Measurements from ENCODE around the gene TRAF6.
"Not testable (repeated sequence)": the region's sequence is repeated elsewhere in the genome, so short reads cannot be mapped to it uniquely, and the experiment has no call there.

TRAF6 gene

GRCh38 chr11:36492724-36493304 is 17.3 kb downstream of the TRAF6 start:
- peak; percentile 71 for DNase-seq (ENCODE audit: low read depth)

- DNase-seq (ENCODE audit: low read depth), result no peak
Measured at GRCh38 chr11:36490026-36490806, 19.9 kb downstream of the TRAF6 start.

DNA sequence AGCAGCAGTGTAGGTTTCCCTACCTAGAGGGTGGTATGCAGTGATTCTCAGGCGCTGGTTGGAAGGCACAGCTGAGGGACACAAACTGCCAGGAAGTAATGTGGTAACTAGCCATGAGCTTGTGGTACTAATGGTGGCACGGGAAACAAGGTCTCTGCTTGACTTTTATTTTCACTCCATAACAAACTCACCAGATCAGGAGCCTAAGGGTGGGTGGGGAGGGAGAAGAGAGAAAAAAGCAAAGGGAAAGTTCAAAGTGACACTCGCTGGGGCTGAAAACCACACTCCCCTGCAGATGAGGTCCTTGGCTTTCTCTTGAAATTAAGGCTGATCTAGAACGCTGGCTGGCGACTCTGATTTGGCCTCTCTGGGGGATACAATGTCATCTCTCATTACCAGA is 22.0 kb downstream of the TRAF6 start:
- no peak for DNase-seq (ENCODE audit: low read depth)

DNA sequence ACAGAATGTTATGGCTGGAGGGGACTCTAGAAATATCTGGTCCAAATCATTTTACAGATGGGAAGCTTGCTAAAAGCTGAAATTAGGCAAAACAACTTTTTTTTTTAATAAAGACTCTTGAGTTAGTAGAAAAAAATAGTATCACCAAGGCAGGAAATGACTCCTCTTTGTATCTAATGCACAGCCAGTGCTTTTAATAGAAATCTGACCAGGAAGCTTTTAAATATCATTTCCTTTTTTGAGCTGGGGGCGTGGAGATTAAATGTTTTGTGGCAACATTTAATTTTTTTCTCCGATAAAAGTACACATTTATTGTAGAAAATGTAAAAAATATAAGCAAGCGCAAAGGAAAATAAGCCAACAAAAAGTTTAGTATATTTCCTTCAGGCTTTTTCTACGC is 22.5 kb downstream of the TRAF6 start:
- peak; percentile 33 for DNase-seq (ENCODE audit: low read depth)

- DNase-seq (ENCODE audit: low read depth), result no peak
Measured at GRCh38 chr11:36485298-36486002, 24.6 kb downstream of the TRAF6 start.

DNA sequence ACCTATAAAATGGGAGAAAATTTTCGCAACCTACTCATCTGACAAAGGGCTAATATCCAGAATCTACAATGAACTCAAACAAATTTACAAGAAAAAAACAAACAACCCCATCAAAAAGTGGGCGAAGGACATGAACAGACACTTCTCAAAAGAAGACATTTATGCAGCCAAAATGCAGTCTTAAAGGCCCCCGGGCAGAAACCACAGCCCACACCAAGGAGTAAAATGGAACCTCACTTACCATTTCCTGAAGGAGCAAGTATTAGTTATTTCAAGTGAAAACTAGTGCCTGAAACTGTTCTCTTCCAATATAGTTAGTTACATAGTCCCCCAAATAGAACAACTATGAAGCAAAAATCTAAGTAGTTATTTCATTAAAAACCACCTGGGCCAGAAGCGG is 27.0 kb downstream of the TRAF6 start:
- not testable (repeated sequence) for DNase-seq (ENCODE audit: low read depth)

- DNase-seq (ENCODE audit: low read depth), result no peak
Measured at GRCh38 chr11:36480833-36481232, 29.2 kb downstream of the TRAF6 start.

GRCh38 chr11:36478700-36479329 is 31.3 kb downstream of the TRAF6 start:
- peak; percentile 72 for DNase-seq (ENCODE audit: low read depth)

DNA sequence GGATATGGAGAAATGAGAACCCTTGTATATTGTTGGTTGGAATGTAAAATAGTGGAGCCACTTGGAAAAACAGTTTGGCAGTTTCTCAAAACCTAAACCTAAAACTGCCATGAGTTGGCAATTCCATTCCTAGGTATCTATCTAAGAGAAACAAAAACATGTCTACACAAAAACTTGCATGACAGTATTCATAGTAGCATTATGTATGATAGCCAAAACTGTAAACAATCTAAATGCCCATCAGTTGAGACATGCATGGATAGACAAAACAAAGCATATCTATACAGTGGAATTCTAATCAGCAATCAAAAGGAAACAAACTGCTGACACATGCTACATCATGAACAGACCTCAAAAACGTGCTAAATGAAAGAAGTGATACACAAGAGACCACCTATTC is 34.9 kb downstream of the TRAF6 start:
- peak; percentile 47 for DNase-seq (ENCODE audit: low read depth)

DNA sequence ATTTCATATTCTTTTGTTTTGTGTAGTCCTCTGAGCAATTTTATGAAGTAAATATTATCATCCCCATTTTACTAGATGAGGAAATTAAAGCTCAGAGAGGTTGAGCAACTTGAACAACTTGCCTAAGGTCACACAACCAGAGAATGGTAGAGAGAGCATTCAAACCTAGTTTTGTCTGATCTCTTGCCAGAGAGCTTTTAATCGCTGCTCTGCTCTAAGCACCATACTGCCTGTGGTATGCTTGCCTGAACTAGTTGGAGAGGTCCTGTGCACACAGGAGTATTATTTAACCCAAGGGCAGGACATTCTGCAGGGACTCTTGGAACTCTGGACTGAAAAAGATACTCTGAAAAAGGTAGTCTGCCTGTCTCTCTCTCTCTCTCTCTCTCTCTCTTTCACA is 38.5 kb downstream of the TRAF6 start:
- no peak for DNase-seq (ENCODE audit: low read depth)

GRCh38 chr11:36469881-36470802 is 39.9 kb downstream of the TRAF6 start:
- DNase-seq (ENCODE audit: low read depth), result peak; percentile 64

DNA sequence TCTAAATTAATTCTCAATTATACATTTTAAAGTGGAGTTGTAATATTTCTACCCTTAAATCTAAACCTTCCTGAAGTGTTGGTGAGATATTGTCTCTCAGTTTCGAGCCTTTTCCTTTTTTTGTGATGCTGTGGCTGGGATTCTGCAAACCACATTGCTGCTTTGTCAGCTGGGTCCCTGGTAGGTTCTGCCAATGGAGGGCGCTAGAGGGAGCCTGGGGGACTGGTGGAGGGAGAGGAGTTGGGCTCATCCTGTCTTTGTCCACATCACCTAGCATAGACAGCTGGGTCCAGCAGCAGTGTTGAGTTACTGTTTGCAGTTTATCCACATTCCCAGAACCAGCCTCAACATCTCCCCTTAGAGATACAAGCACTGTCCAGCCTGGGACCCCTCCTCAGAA is 41.0 kb downstream of the TRAF6 start:
- DNase-seq (ENCODE audit: low read depth), result peak; percentile 60

DNA sequence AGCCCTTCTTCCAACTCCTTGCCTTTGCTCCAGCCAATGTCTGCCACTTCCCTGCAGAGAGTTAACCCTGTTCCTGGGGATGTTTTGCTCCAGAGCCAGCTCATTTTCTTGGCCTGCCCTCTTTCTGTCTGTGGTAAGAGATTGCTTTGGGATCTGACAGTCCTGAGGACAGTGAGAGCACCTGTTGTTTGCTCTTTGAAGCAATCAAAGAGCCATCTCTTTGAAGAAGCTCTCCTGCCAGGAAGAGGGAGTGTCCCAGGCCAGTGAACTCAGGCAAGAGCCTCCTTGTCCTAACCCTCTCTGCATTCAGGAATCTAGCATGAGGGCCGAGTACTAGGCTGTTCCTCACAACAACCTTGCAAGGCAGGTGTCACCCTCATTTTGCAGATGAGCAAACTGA is 42.2 kb downstream of the TRAF6 start:
- DNase-seq (ENCODE audit: low read depth), result no peak

DNA sequence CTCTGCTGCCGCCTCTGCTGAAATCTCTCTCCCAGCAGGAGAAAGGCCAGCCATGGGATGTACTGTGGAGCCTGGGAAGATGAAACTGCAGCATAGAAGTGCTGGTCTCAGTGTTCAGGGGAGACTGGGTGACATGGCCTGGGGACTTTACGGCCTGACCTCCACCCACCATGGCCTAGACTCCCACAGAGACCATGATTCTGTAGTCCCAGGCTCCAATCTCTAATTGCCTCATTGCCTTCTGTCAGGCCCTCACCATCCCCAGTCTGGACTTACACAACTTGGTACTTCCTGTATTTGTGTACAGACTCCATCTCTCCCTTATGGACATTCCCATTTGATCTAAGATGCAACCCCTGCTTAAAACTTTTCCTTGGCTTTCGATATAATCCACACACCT is 43.1 kb downstream of the TRAF6 start:
- DNase-seq (ENCODE audit: low read depth), result no peak

DNA sequence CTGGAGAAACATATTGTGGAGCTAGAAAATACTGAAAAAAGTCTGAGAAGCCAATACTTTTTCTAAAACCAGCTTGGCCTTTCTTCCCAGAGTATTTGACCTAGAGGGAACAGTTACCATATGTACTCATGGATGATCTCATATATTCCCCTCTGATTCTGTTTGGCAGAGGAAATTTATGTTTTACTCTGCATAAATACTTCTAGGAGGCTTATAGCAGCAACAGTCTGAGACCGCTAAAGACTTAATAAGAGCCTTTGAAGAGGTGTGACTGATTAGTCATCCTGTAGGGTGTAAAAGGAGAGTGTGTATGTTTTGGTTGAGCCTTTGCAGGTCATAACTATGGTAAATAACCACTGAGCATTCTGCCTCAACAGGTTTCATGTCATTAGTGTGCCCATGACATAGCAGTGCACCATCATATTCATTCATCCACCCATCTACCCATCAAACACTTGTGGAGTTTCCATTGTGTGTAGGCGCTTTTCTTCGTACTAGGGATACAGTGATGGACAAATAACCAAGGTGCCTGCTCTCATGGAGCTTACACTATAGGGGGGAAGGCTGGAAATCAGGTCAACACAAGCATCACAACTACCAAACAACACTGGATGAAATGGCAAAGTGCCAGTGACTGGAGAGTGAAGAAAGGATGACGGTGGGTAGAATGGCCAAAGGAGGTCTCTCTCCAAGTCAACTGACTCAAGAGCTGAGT is 44.5 kb downstream of the TRAF6 start:
- DNase-seq (ENCODE audit: low read depth), result no peak

GRCh38 chr11:36464720-36465119 is 45.4 kb downstream of the TRAF6 start:
- DNase-seq (ENCODE audit: low read depth), result no peak

DNA sequence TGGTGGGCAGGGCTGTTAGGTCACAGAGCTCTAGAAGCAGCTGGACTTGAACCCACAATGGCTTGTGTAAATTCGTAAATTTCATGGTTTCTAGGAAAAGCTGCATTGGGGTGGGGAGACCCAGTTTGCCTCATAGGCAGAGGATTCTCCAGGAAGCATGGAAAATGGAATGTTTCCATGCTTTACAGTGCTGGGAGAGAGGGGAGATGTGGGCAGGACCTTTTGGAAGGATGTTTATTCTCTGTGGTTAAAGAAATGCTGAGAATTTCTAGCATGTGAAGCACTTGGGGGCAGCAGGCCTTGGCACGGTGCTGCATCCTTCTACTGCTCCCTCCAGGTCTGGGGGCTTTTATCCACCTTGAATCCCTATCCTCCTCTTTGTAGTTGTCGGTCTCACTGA is 46.3 kb downstream of the TRAF6 start:
- peak; percentile 60 for DNase-seq (ENCODE audit: low read depth)

DNA sequence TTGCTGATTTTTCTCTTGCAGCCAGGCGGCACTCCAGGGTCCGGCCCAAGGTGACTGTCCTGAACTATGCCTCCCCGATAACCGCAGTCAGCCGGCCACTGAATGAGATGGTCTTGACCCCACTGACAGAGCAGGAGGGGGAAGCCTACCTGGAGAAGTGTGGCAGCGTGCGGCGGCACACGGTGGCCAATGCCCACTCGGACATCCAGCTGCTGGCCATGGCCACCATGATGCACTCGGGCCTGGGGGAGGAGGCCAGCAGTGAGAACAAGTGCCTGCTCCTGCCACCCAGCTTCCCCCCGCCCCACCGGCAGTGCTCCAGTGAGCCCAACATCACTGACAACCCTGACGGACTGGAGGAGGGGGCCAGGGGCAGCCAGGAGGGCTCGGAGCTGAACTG is 47.8 kb downstream of the TRAF6 start:
- DNase-seq (ENCODE audit: low read depth), result no peak

- DNase-seq (ENCODE audit: low read depth), result no peak
Measured at GRCh38 chr11:36460220-36460619, 49.9 kb downstream of the TRAF6 start.

DNA sequence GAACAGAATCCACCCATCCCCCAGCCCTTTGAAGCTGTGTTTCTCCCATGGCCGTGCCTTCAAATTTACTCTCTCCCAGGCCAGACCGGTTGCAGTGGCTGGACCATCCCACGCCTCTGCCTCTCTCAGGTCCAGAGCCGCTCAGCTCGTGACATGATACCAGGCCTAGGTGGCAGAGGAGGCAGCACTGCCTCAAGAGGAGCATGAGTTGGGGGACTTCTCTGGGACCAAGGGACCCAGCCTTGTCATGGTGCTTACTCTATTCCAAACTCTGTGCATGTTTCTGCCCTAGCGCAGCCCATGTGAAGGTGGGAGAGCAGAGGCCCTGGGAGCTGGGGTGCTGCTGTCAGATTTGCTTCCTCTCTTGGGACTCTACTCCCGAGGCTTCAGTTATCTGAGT is 51.0 kb downstream of the TRAF6 start:
- no peak for DNase-seq (ENCODE audit: low read depth)

Data from ELR (cell line).